Left lung (tissue), 10 donors: ENCODE data around the gene PLA2G4A. TPM values are rescaled to one million over a fixed set of nuclear protein-coding genes. Genes with fewer than 3 reads are reported as not detected.

Experiments
- ATAC-seq: fragments of 200-7000 bp; cut with Tn5 transposase; one replicate; pipeline ENCODE4 v1.9.1; 2020; ENCODE audit warnings: moderate library complexity
- DNase-seq, 4 donors: peaks; one replicate each; pipeline ENCODE4 v3.0.0-alpha.2; 2013 to 2020
- H3K27ac ChIP-seq, 2 donors: fragments of 200-600 bp; sonication (generic) in 1 of 2; one replicate each; pipeline versions ENCODE4 v1.5.0 to v1.8.0; 2020 to 2021
- H3K27me3 ChIP-seq, 2 donors: fragments of 200-600 bp; sonication (generic) in 1 of 2; one replicate each; pipeline versions ENCODE4 v1.5.0 to v1.8.0; 2020 to 2021
- H3K36me3 ChIP-seq, 2 donors: fragments of 200-600 bp; sonication (generic) in 1 of 2; one replicate each; pipeline versions ENCODE4 v1.5.0 to v1.8.0; 2020 to 2021
- H3K4me1 ChIP-seq, 2 donors: fragments of 200-600 bp; one replicate each; pipeline ENCODE4 v1.8.0; 2021
- H3K4me3 ChIP-seq, 2 donors: fragments of 200-600 bp; sonication (generic) in 1 of 2; one replicate each; pipeline versions ENCODE4 v1.5.0 to v1.8.0; 2020 to 2021; ENCODE audit warnings: mild to moderate bottlenecking in 1 of 2
- H3K9me3 ChIP-seq, 2 donors: fragments of 200-600 bp; sonication (generic) in 1 of 2; one replicate each; pipeline versions ENCODE4 v1.5.0 to v1.8.0; 2020 to 2021
- CTCF ChIP-seq, 2 donors: fragments of 200-600 bp; sonication (generic) in 1 of 2; IDR thresholded peaks; one replicate each; pipeline versions ENCODE4 v1.5.0 to v1.8.0; 2021; ENCODE audit warnings: antibody characterized with exemption in 2 of 2
- intact Hi-C, 2 donors: fragments of 100-400 bp; cut with DNase I; formaldehyde crosslinking; loops; one replicate each; pipeline versions ENCODE4 v1.11.2 to v1.14.2; 2022
- polyA plus RNA-seq, 6 donors: library from polyadenylated mRNA; unstranded; fragments of 120-200 nt; gene quantifications; one replicate each; pipeline ENCODE4 v1.2.1, GENCODE V29; 2013; ENCODE audit not compliant: insufficient read length in 6 of 6
- total RNA-seq, 2 donors: library from RNA; stranded (reverse); fragmentation: NEBNext Ultra II Directional; extraction: Animal tissue kit (Norgen Biotek cat#: 25700); gene quantifications; one replicate each; pipeline ENCODE4 v1.2.1, GENCODE V29; 2021
- donor health status: DM: no; HTN: yes; CAD: no.
- donor health status: DM: no; HTN: no; CAD: no.

Gene PLA2G4A
- total and polyA plus RNA-seq, 8 donors: 8.2 to 13.9 (median 10.4) TPM

- H3K9me3 ChIP-seq: peaks cover 0 to 20% of the 10 kb centered on the region in 2 donors
- no peaks in the 10 kb centered on the region for H3K27me3 ChIP-seq
- DNase-seq (no peak), ATAC-seq (no peak)
- no peak overlapping the region for H3K4me3 ChIP-seq
- TF ChIP-seq CTCF (IDR thresholded peaks at IDR 0.05): no peak
- no peak overlapping the region for H3K27ac ChIP-seq
- intact Hi-C loops: no loop called here
- H3K36me3 ChIP-seq: no peaks in the 10 kb centered on the region
- H3K4me1 ChIP-seq: no peaks in the 10 kb centered on the region
Measured at GRCh38 chr1:187010571-187011309, 182.0 kb downstream of the PLA2G4A start.

GRCh38 chr1:187013582-187014200 is 184.9 kb downstream of the PLA2G4A start:
- intact Hi-C loops: no loop called here
- TF ChIP-seq CTCF (IDR thresholded peaks at IDR 0.05): no peak
- no peaks in the 10 kb centered on the region for H3K4me1 ChIP-seq
- H3K27me3 ChIP-seq: no peaks in the 10 kb centered on the region
- no peak for ATAC-seq
- no peak overlapping the region for H3K4me3 ChIP-seq
- peaks cover 0 to under 1% of the 10 kb centered on the region in 2 donors for H3K9me3 ChIP-seq
- H3K36me3 ChIP-seq: no peaks in the 10 kb centered on the region
- no peak for DNase-seq
- no peak overlapping the region for H3K27ac ChIP-seq

GRCh38 chr1:187018291-187018690 is 189.5 kb downstream of the PLA2G4A start:
- H3K36me3 ChIP-seq: no peaks in the 10 kb centered on the region
- no peak for DNase-seq
- no peaks in the 10 kb centered on the region for H3K4me1 ChIP-seq
- H3K27ac ChIP-seq: no peak overlapping the region
- no peaks in the 10 kb centered on the region for H3K27me3 ChIP-seq
- no peak for TF ChIP-seq CTCF (IDR thresholded peaks at IDR 0.05)
- peaks cover 0 to 2% of the 10 kb centered on the region in 2 donors for H3K9me3 ChIP-seq
- no peak overlapping the region for H3K4me3 ChIP-seq
- ATAC-seq: no peak
- intact Hi-C loops: no loop called here

GRCh38 chr1:187027253-187027652 is 198.5 kb downstream of the PLA2G4A start:
- Histone ChIP-seq H3K4me3 (no peak overlapping the region), H3K9me3 (peaks cover 0 to 32% of the 10 kb centered on the region in 2 donors), H3K36me3 (no peaks in the 10 kb centered on the region), H3K4me1 (no peaks in the 10 kb centered on the region), H3K27ac (no peak overlapping the region), H3K27me3 (no peaks in the 10 kb centered on the region)
- intact Hi-C loops: no loop called here
- no peak for TF ChIP-seq CTCF (IDR thresholded peaks at IDR 0.05)
- ATAC-seq (no peak), DNase-seq (no peak)

- H3K36me3 ChIP-seq: no peaks in the 10 kb centered on the region
- intact Hi-C loops: no loop called here
- no peak for DNase-seq
- H3K4me3 ChIP-seq: no peak overlapping the region
- no peak for TF ChIP-seq CTCF (IDR thresholded peaks at IDR 0.05)
- no peaks in the 10 kb centered on the region for H3K27me3 ChIP-seq
- H3K27ac ChIP-seq: no peak overlapping the region
- no peak for ATAC-seq
- H3K9me3 ChIP-seq: peaks cover 0 to 29% of the 10 kb centered on the region in 2 donors
- H3K4me1 ChIP-seq: no peaks in the 10 kb centered on the region
Measured at GRCh38 chr1:187032316-187032981, 203.7 kb downstream of the PLA2G4A start.
